ENCODE measurements around the gene MMAB.
A peak's percentile ranks its signal among the peaks of the same experiment; 100 is the strongest.

MMAB gene

GRCh38 chr12:109580684-109581333 is 7.5 kb upstream of the MMAB start:
- Histone ChIP-seq H3K9me3 (ENCODE audit: low read length) (no peaks in the 10 kb centered on the region), H3K9ac (ENCODE audit: low read length) (no peak overlapping the region), H3K4me3 (ENCODE audit: low read depth in 1 of 2, low read length in 2 of 2) (no peak overlapping the region), H3K36me3 (ENCODE audit: insufficient read depth, low read length) (peaks cover 58% of the 10 kb centered on the region), H3K27me3 (ENCODE audit: control insufficient read depth in 1 of 2, insufficient read depth in 2 of 2, low read length in 2 of 2) (no peaks in the 10 kb centered on the region), H3K27ac (ENCODE audit: low read depth, low read length) (no peak overlapping the region), H3K4me1 (ENCODE audit: insufficient read depth, low read length) (no peaks in the 10 kb centered on the region)

GRCh38 chr12:109580272-109580671 is 7.0 kb upstream of the MMAB start:
- Histone ChIP-seq H3K9me3 (ENCODE audit: low read length) (no peaks in the 10 kb centered on the region), H3K27ac (ENCODE audit: low read depth, low read length) (no peak overlapping the region), H3K27me3 (ENCODE audit: control insufficient read depth in 1 of 2, insufficient read depth in 2 of 2, low read length in 2 of 2) (no peaks in the 10 kb centered on the region), H3K36me3 (ENCODE audit: insufficient read depth, low read length) (peaks cover 59% of the 10 kb centered on the region), H3K9ac (ENCODE audit: low read length) (no peak overlapping the region), H3K4me1 (ENCODE audit: insufficient read depth, low read length) (no peaks in the 10 kb centered on the region), H3K4me3 (ENCODE audit: low read depth in 1 of 2, low read length in 2 of 2) (no peak overlapping the region)

DNA sequence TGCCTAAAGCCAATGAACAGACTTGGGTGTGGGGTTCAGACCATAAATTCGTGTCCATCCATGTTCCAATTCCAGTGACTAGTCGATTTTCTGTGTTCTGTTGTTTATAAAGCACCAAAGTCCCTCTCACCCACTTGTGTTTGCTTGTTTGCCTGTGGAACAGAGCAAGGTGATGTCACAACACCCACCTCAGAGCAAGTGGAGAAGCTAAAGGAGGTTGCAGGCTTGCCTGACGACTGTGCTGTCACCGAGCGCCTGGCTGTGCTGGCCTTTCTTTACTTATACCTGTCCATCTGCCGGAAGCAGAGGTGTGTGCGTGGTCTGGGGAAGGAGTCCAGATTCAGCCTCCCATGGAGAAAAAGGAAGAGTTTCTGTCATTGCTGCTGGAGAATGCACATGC is 6.3 kb upstream of the MMAB start:
- Histone ChIP-seq H3K36me3 (ENCODE audit: insufficient read depth, low read length) (peaks cover 59% of the 10 kb centered on the region), H3K27ac (ENCODE audit: low read depth, low read length) (no peak overlapping the region), H3K9me3 (ENCODE audit: low read length) (no peaks in the 10 kb centered on the region), H3K27me3 (ENCODE audit: control insufficient read depth in 1 of 2, insufficient read depth in 2 of 2, low read length in 2 of 2) (no peaks in the 10 kb centered on the region), H3K4me1 (ENCODE audit: insufficient read depth, low read length) (peaks cover 1% of the 10 kb centered on the region), H3K9ac (ENCODE audit: low read length) (no peak overlapping the region), H3K4me3 (ENCODE audit: low read depth in 1 of 2, low read length in 2 of 2) (no peak overlapping the region)

DNA sequence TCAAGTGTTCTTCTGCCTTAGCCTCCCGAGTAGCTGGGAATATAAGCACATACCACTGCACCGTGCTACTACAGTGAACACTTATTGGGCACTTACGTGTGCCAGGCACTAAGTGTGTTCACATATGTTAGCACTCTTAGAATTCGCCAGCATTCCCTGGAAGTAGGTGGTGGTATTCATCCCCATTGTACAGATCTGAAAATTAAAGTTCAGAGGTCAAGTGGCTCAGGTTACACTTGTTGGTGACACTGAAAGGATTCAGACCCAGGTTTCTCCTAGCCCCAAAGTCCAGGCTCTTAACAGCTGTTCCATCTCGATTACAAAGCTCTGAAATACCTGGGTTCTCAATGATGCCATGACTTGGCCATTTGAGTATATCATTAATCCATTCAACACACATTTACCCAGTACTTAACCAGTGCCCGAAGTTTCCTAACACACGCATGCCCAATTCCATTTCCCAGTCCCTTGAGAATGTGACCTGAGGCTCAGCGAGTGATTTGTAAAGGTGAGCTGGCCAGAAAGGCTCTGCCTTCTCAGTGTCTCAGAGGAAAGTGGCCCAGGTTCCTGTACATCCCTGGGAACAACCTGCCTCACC is 5.1 kb upstream of the MMAB start:
- H3K27ac ChIP-seq (ENCODE audit: low read depth, low read length): no peak overlapping the region
- H3K4me1 ChIP-seq (ENCODE audit: insufficient read depth, low read length): peaks cover 8% of the 10 kb centered on the region
- H3K27me3 ChIP-seq (ENCODE audit: control insufficient read depth in 1 of 2, insufficient read depth in 2 of 2, low read length in 2 of 2): no peaks in the 10 kb centered on the region
- peaks cover 55% of the 10 kb centered on the region for H3K36me3 ChIP-seq (ENCODE audit: insufficient read depth, low read length)
- no peak overlapping the region for H3K9ac ChIP-seq (ENCODE audit: low read length)
- H3K9me3 ChIP-seq (ENCODE audit: low read length): no peaks in the 10 kb centered on the region
- H3K4me3 ChIP-seq (ENCODE audit: low read depth in 1 of 2, low read length in 2 of 2): no peak overlapping the region

- Histone ChIP-seq H3K36me3 (ENCODE audit: insufficient read depth, low read length) (peaks cover 55% of the 10 kb centered on the region), H3K9ac (ENCODE audit: low read length) (no peak overlapping the region), H3K4me1 (ENCODE audit: insufficient read depth, low read length) (peaks cover 8% of the 10 kb centered on the region), H3K27ac (ENCODE audit: low read depth, low read length) (no peak overlapping the region), H3K4me3 (ENCODE audit: low read depth in 1 of 2, low read length in 2 of 2) (no peak overlapping the region), H3K9me3 (ENCODE audit: low read length) (no peaks in the 10 kb centered on the region), H3K27me3 (ENCODE audit: control insufficient read depth in 1 of 2, insufficient read depth in 2 of 2, low read length in 2 of 2) (no peaks in the 10 kb centered on the region)
Measured at GRCh38 chr12:109577311-109577710, 4.0 kb upstream of the MMAB start.

- no peak overlapping the region for H3K4me3 ChIP-seq (ENCODE audit: low read depth in 1 of 2, low read length in 2 of 2)
- H3K27ac ChIP-seq (ENCODE audit: low read depth, low read length): no peak overlapping the region
- no peaks in the 10 kb centered on the region for H3K9me3 ChIP-seq (ENCODE audit: low read length)
- no peaks in the 10 kb centered on the region for H3K27me3 ChIP-seq (ENCODE audit: control insufficient read depth in 1 of 2, insufficient read depth in 2 of 2, low read length in 2 of 2)
- no peak overlapping the region for H3K9ac ChIP-seq (ENCODE audit: low read length)
- peaks cover 41% of the 10 kb centered on the region for H3K36me3 ChIP-seq (ENCODE audit: insufficient read depth, low read length)
- peaks cover 8% of the 10 kb centered on the region for H3K4me1 ChIP-seq (ENCODE audit: insufficient read depth, low read length)
Measured at GRCh38 chr12:109575683-109576082, 2.4 kb upstream of the MMAB start.

- H3K27me3 ChIP-seq (ENCODE audit: control insufficient read depth in 1 of 2, insufficient read depth in 2 of 2, low read length in 2 of 2): no peaks in the 10 kb centered on the region
- peak overlapping the region; percentile 49 to 94 for H3K4me3 ChIP-seq (ENCODE audit: low read depth in 1 of 2, low read length in 2 of 2)
- H3K9ac ChIP-seq (ENCODE audit: low read length): peak overlapping the region; percentile 70
- H3K9me3 ChIP-seq (ENCODE audit: low read length): no peaks in the 10 kb centered on the region
- peak overlapping the region; percentile 68 for H3K27ac ChIP-seq (ENCODE audit: low read depth, low read length)
- H3K4me1 ChIP-seq (ENCODE audit: insufficient read depth, low read length): peaks cover 8% of the 10 kb centered on the region
- H3K36me3 ChIP-seq (ENCODE audit: insufficient read depth, low read length): peaks cover 24% of the 10 kb centered on the region
Measured at GRCh38 chr12:109573914-109574244, 575 bp upstream of the MMAB start.

DNA sequence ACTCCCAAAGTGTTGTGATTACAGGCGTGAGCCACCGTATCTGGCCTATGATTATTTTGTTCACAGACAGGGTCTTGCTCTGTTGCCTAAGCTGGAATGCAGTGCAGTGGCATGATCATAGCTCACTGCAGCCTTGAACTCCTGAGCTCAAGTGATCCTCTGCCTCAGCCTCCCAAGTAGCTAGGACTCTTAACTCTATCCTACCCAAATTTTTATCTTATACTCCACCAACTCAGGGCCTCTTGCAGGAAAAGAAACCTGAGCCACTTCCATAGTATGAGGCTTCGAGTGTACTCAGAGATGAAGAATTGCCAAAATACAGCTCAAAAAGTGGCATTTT is 828 bp downstream of the MMAB start:
- peak overlapping the region; percentile 65 for H3K9ac ChIP-seq (ENCODE audit: low read length)
- no peaks in the 10 kb centered on the region for H3K9me3 ChIP-seq (ENCODE audit: low read length)
- no peaks in the 10 kb centered on the region for H3K27me3 ChIP-seq (ENCODE audit: control insufficient read depth in 1 of 2, insufficient read depth in 2 of 2, low read length in 2 of 2)
- peaks cover 8% of the 10 kb centered on the region for H3K4me1 ChIP-seq (ENCODE audit: insufficient read depth, low read length)
- H3K36me3 ChIP-seq (ENCODE audit: insufficient read depth, low read length): peaks cover 10% of the 10 kb centered on the region
- H3K4me3 ChIP-seq (ENCODE audit: low read depth in 1 of 2, low read length in 2 of 2): peak overlapping the region; percentile 69 to 94
- no peak overlapping the region for H3K27ac ChIP-seq (ENCODE audit: low read depth, low read length)

GRCh38 chr12:109571773-109572505 is 1.4 kb downstream of the MMAB start:
- no peak overlapping the region for H3K9ac ChIP-seq (ENCODE audit: low read length)
- no peak overlapping the region for H3K4me3 ChIP-seq (ENCODE audit: low read depth in 1 of 2, low read length in 2 of 2)
- H3K9me3 ChIP-seq (ENCODE audit: low read length): no peaks in the 10 kb centered on the region
- H3K4me1 ChIP-seq (ENCODE audit: insufficient read depth, low read length): peaks cover 8% of the 10 kb centered on the region
- no peak overlapping the region for H3K27ac ChIP-seq (ENCODE audit: low read depth, low read length)
- H3K27me3 ChIP-seq (ENCODE audit: control insufficient read depth in 1 of 2, insufficient read depth in 2 of 2, low read length in 2 of 2): no peaks in the 10 kb centered on the region
- peaks cover 5% of the 10 kb centered on the region for H3K36me3 ChIP-seq (ENCODE audit: insufficient read depth, low read length)

DNA sequence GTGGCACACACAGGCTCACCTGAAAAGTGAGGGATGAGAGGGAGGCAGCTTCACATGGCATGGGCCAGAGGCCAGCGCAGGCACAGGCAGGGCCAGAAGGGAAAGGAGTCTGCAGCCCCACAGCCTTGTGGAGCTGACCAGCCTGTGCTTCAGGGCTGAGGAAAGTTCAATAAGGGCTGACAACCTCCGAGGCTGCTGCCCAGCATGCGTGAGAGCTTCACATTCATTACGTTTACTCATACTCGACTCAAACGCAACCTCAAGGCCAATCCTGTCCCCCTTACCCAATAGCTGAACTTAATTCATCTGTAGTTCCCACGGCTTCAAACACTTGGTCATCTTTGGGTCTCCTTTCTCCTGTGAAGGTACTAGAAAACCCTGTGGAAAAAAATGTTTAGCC is 4.8 kb downstream of the MMAB start:
- H3K9ac ChIP-seq (ENCODE audit: low read length): no peak overlapping the region
- no peaks in the 10 kb centered on the region for H3K9me3 ChIP-seq (ENCODE audit: low read length)
- H3K4me1 ChIP-seq (ENCODE audit: insufficient read depth, low read length): no peaks in the 10 kb centered on the region
- H3K4me3 ChIP-seq (ENCODE audit: low read depth in 1 of 2, low read length in 2 of 2): no peak overlapping the region
- peaks cover 3% of the 10 kb centered on the region for H3K36me3 ChIP-seq (ENCODE audit: insufficient read depth, low read length)
- no peak overlapping the region for H3K27ac ChIP-seq (ENCODE audit: low read depth, low read length)
- no peaks in the 10 kb centered on the region for H3K27me3 ChIP-seq (ENCODE audit: control insufficient read depth in 1 of 2, insufficient read depth in 2 of 2, low read length in 2 of 2)

- H3K9ac ChIP-seq (ENCODE audit: low read length): no peak overlapping the region
- H3K9me3 ChIP-seq (ENCODE audit: low read length): no peaks in the 10 kb centered on the region
- no peak overlapping the region for H3K4me3 ChIP-seq (ENCODE audit: low read depth in 1 of 2, low read length in 2 of 2)
- H3K36me3 ChIP-seq (ENCODE audit: insufficient read depth, low read length): peaks cover 4% of the 10 kb centered on the region
- no peaks in the 10 kb centered on the region for H3K27me3 ChIP-seq (ENCODE audit: control insufficient read depth in 1 of 2, insufficient read depth in 2 of 2, low read length in 2 of 2)
- no peaks in the 10 kb centered on the region for H3K4me1 ChIP-seq (ENCODE audit: insufficient read depth, low read length)
- no peak overlapping the region for H3K27ac ChIP-seq (ENCODE audit: low read depth, low read length)
Measured at GRCh38 chr12:109567967-109568366, 5.3 kb downstream of the MMAB start.

- Histone ChIP-seq H3K27ac (ENCODE audit: low read depth, low read length) (no peak overlapping the region), H3K4me1 (ENCODE audit: insufficient read depth, low read length) (no peaks in the 10 kb centered on the region), H3K9me3 (ENCODE audit: low read length) (no peaks in the 10 kb centered on the region), H3K36me3 (ENCODE audit: insufficient read depth, low read length) (peaks cover 4% of the 10 kb centered on the region), H3K9ac (ENCODE audit: low read length) (no peak overlapping the region), H3K4me3 (ENCODE audit: low read depth in 1 of 2, low read length in 2 of 2) (no peak overlapping the region), H3K27me3 (ENCODE audit: control insufficient read depth in 1 of 2, insufficient read depth in 2 of 2, low read length in 2 of 2) (no peaks in the 10 kb centered on the region)
Measured at GRCh38 chr12:109567296-109567695, 6.0 kb downstream of the MMAB start.

Data from muscle layer of colon (tissue), 2 donors.